ENCODE data around the gene TEAD1.
"Not testable (repeated sequence)": the region's sequence is repeated elsewhere in the genome, so short reads cannot be mapped to it uniquely, and the experiment has no call there.

Gene TEAD1

GRCh38 chr11:12737024-12737423, 62.8 kb downstream of the TEAD1 start:
- DNase-seq (ENCODE audit: low spot score): no peak

DNA sequence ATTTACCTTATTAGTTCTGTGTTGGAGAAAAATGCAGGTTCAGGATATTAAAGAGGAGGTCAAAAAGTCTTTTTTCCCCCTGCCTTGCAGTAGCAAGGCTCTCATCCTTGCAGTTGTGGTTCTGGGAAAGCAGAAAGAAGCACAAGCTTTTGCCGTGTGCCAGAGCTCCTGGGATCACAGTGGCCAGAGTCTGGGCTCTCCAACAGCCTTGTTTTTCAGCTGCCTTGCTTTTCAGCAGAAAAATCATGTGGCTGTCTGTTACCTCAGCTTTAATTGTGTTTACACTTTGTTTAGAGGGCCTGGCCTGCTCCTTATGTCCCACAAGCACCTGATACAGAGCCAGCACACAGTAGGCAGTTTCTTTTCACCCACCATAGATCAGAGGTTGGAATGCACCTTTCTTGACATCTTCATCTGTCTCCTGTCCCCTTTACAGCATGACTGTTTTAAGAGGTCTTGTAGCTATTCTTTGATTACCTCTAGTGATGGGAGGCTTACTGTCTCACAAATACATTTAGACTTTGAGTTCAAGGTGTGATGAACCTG, 67.5 kb downstream of the TEAD1 start:
- no peak for DNase-seq (ENCODE audit: low spot score)

GRCh38 chr11:12743834-12744449, 69.7 kb downstream of the TEAD1 start:
- DNase-seq (ENCODE audit: low spot score): no peak

GRCh38 chr11:12744826-12745502, 70.7 kb downstream of the TEAD1 start:
- DNase-seq (ENCODE audit: low spot score): no peak

DNA sequence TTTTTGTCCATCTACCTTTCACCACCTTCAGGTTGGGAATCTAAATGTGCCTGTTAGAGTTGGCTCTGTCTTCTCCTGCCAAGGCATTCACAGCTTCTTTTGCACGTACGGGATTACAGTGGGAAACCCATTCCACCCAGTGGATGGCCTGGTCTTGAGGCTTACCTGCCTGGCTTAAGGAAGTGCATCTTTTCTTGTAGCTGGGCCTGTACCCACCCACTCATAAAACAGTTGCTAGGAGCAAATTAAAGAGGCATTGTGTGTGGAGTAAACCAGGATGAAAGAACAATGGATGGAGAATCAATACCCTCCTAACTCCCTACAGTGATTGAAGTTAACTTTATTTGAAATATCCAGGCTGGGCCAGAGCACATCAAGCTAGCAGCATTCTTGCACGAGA, 71.6 kb downstream of the TEAD1 start:
- no peak for DNase-seq (ENCODE audit: low spot score)

GRCh38 chr11:12746593-12747097, 72.4 kb downstream of the TEAD1 start:
- peak; percentile 40 for DNase-seq (ENCODE audit: low spot score)

- DNase-seq (ENCODE audit: low spot score): no peak
Measured at GRCh38 chr11:12748561-12748960, 74.3 kb downstream of the TEAD1 start.

DNA sequence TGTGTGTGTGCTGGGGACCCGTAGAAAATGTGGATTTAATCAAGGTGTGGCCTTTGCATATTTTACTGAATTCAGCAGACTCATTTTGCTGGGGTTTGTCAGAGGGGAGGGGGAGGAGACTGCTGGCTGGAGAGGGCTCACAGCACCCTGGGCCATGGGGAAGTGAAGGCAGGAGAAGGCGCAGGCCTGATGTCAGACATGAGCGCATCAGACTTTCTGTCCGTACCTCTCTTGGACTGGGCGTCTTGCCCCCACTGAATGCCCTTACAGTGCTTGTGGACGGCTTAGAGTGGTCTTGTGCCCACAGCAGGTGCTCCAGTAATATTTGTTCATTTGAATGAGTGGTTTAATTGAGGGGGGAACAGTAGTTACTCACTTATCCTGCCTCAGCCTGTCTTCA, 75.2 kb downstream of the TEAD1 start:
- no peak for DNase-seq (ENCODE audit: low spot score)

GRCh38 chr11:12750181-12750580, 76.0 kb downstream of the TEAD1 start:
- no peak for DNase-seq (ENCODE audit: low spot score)

DNA sequence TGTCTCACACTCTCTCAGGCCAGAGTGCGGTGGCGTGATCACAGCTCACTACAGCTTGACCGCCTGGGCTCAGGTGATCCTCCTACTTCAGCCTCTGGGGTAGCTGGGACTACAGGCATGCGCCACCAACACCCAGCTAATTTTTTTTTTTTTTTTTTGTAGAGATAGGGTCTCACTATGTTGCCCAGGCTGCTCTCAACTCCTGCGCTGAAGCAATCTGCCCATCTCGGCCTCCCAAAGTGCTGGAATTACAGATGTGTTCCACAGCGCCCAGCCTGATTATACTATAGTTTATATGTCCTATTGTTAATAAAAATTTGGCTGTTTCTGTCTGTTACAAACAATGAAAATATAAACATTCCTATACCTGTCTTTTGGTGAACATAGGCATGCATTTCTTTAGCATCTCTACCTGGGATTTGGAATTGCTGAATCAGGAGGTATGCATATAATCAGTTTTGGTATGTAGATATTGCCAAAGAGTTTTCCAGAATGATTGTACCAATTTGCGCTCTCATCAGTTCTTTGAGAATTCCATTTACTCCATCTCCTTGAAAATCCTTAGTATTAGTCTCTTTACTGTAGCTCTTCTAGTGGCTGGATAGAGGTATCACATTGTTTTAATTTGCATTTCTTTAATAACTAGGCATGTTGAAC, 78.8 kb downstream of the TEAD1 start:
- DNase-seq (ENCODE audit: low spot score): no peak

DNA sequence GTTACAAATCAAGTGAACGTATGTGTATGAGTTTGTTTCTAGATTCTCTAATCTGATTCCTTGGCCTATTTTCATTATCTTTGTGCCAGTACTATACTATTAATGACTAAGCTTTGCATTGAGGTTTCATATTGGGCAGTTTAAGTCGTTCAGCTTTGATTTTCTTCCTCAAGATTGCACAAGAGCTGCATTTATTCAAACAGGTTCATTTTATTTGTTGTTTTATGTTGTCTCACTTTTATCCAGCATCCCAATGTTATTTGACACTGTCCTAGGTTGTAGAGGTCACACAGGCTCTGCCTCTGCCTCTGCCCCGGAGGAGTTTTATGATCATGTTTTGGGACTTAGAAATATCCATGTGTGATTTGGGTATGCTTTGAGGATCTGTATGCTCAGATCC, 79.8 kb downstream of the TEAD1 start:
- DNase-seq (ENCODE audit: low spot score): no peak

DNA sequence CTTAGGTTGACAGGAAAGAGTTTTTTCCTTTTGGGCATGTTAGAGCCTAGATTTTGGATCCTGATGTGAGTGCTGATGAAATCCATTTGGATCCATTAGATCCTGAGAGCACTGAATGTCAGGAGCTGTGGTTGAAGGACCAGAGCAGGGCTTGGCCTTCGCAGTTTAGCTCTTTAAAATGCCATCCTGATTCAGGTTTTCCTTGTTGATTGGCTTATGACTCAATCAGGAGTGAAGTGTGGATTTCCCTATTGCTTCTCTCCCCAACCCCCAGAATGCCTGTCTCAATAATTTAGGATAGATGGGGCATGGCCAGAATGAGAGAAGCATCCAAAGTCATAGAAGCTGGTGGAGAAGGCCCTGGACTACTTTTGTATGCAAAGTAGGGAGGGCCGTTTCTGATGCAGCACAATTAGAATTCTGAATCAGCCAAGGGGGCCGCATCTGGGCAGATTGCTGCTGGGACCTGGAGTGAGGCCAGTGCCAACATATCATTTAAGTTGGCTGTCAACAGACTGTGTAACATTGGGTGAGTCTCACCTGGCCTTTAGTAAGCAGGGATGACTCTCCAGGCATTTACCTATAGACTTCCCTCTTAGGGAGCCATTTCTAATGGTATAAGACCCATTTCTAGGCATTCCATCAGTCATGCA, 80.5 kb downstream of the TEAD1 start:
- no peak for DNase-seq (ENCODE audit: low spot score)

GRCh38 chr11:12755510-12756453, 81.6 kb downstream of the TEAD1 start:
- no peak for DNase-seq (ENCODE audit: low spot score)

GRCh38 chr11:12756454-12756806, 82.2 kb downstream of the TEAD1 start:
- DNase-seq (ENCODE audit: low spot score): no peak

GRCh38 chr11:12756867-12757266, 82.6 kb downstream of the TEAD1 start:
- no peak for DNase-seq (ENCODE audit: low spot score)

DNA sequence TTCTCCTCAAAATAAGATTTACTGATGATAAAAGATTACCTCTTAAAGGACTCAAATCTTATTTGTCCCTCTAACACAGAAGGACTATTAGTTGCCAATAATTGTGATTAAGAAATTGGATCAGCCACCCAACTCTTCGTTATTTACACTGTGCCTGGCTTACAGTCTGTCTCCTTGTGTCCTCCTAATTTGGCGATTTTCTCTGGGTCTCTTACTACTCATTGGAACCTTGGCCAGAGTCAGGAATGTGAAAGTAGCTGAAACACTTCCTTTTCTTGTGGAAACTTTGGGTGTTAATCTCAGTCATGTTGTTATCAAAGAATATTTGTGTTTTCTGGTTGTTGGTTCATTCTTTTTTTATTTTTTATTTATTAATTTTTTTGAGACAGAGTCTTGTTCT, 83.2 kb downstream of the TEAD1 start:
- no peak for DNase-seq (ENCODE audit: low spot score)

GRCh38 chr11:12758117-12758516, 83.9 kb downstream of the TEAD1 start:
- DNase-seq (ENCODE audit: low spot score): not testable (repeated sequence)

DNA sequence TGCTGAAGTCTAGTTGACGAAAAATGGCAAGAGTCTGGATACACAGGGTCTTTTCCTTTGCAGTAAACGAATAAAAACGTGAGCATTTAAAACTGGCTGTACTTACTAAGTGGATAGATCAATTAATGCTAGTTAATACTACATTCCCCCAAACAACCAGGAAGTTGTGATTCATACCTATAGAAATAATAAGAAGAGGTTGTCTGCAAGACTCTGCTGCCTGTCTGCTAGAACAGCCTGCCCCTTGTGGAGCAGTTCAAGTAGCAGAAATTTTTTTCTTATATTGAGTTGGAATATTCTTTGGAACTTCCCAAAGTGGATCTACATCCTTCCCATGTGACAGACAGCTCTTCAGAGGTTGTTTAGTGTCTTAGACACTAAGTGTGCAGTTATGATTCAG, 86.8 kb downstream of the TEAD1 start:
- no peak for DNase-seq (ENCODE audit: low spot score)

DNA sequence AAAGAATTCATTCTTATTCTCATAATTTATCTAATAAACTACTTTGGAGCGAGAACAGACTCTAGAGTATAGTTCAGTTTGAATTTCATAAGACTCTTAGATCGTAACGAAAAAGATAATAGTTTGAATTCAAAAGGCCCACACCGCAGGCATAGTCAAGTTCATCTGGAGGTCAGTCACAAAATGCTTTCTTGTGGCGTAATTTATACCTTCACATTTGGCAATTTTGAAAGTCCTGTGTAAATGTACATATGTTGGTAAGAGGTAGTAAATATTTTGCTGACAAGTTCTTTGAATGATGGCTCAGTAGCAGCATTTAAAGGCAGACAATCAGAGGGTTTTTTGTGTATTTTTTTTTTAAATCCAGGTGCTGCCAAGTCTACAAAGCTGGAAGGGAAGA, 88.1 kb downstream of the TEAD1 start:
- no peak for DNase-seq (ENCODE audit: low spot score)

- no peak for DNase-seq (ENCODE audit: low spot score)
Measured at GRCh38 chr11:12762696-12763324, 88.6 kb downstream of the TEAD1 start.

All from AG20443 (cell line).